ENCODE data around the gene ARMH1.
"Not testable (repeated sequence)": the region's sequence is repeated elsewhere in the genome, so short reads cannot be mapped to it uniquely, and the experiment has no call there.

Gene ARMH1

GRCh38 chr1:44660176-44660575 is 14.3 kb upstream of the ARMH1 start:
- H3K36me3 ChIP-seq, result no peaks in the 10 kb centered on the region
- H3K27ac ChIP-seq, result no peak overlapping the region
- no peaks in the 10 kb centered on the region for H3K9me3 ChIP-seq
- no peak overlapping the region for H3K4me3 ChIP-seq (ENCODE audit: low read depth in 1 of 2, low read length in 1 of 2)
- TF ChIP-seq CTCF (IDR thresholded peaks at IDR 0.05), result no peak
- no peaks in the 10 kb centered on the region for H3K27me3 ChIP-seq
- peaks cover 0 to 3% of the 10 kb centered on the region in 2 experiments for H3K4me1 ChIP-seq (ENCODE audit: control insufficient read depth in 1 of 2, insufficient read depth in 1 of 2, low read depth in 1 of 2, low read length in 1 of 2)

- Histone ChIP-seq H3K9me3 (no peaks in the 10 kb centered on the region), H3K27ac (no peak overlapping the region), H3K4me3 (ENCODE audit: low read depth in 1 of 2, low read length in 1 of 2) (no peak overlapping the region), H3K27me3 (no peaks in the 10 kb centered on the region), H3K4me1 (ENCODE audit: control insufficient read depth in 1 of 2, insufficient read depth in 1 of 2, low read depth in 1 of 2, low read length in 1 of 2) (peaks cover 0 to 3% of the 10 kb centered on the region in 2 experiments), H3K36me3 (no peaks in the 10 kb centered on the region)
- TF ChIP-seq CTCF (IDR thresholded peaks at IDR 0.05), result no peak
Measured at GRCh38 chr1:44661781-44662682, 12.5 kb upstream of the ARMH1 start.

GRCh38 chr1:44662683-44663030 is 11.9 kb upstream of the ARMH1 start:
- H3K9me3 ChIP-seq, result no peaks in the 10 kb centered on the region
- no peaks in the 10 kb centered on the region for H3K36me3 ChIP-seq
- H3K27me3 ChIP-seq, result no peaks in the 10 kb centered on the region
- H3K4me1 ChIP-seq (ENCODE audit: control insufficient read depth in 1 of 2, insufficient read depth in 1 of 2, low read depth in 1 of 2, low read length in 1 of 2), result peaks cover 0 to 3% of the 10 kb centered on the region in 2 experiments
- no peak overlapping the region for H3K4me3 ChIP-seq (ENCODE audit: low read depth in 1 of 2, low read length in 1 of 2)
- TF ChIP-seq CTCF (IDR thresholded peaks at IDR 0.05), result no peak
- H3K27ac ChIP-seq, result no peak overlapping the region

GRCh38 chr1:44663417-44663816 is 11.1 kb upstream of the ARMH1 start:
- Histone ChIP-seq H3K9me3 (no peaks in the 10 kb centered on the region), H3K36me3 (no peaks in the 10 kb centered on the region), H3K4me1 (ENCODE audit: control insufficient read depth in 1 of 2, insufficient read depth in 1 of 2, low read depth in 1 of 2, low read length in 1 of 2) (peaks cover 0 to 3% of the 10 kb centered on the region in 2 experiments), H3K27me3 (no peaks in the 10 kb centered on the region), H3K27ac (no peak overlapping the region), H3K4me3 (ENCODE audit: low read depth in 1 of 2, low read length in 1 of 2) (no peak overlapping the region)
- no peak for TF ChIP-seq CTCF (IDR thresholded peaks at IDR 0.05)

- Histone ChIP-seq H3K9me3 (no peaks in the 10 kb centered on the region), H3K4me3 (ENCODE audit: low read depth in 1 of 2, low read length in 1 of 2) (no peak overlapping the region), H3K4me1 (ENCODE audit: control insufficient read depth in 1 of 2, insufficient read depth in 1 of 2, low read depth in 1 of 2, low read length in 1 of 2) (peaks cover 0 to 3% of the 10 kb centered on the region in 2 experiments), H3K27ac (no peak overlapping the region), H3K27me3 (no peaks in the 10 kb centered on the region), H3K36me3 (no peaks in the 10 kb centered on the region)
- TF ChIP-seq CTCF (IDR thresholded peaks at IDR 0.05), result no peak
Measured at GRCh38 chr1:44664730-44665370, 9.7 kb upstream of the ARMH1 start.

GRCh38 chr1:44666719-44667118 is 7.8 kb upstream of the ARMH1 start:
- not testable (repeated sequence) for H3K27me3 ChIP-seq; H3K4me3 ChIP-seq (ENCODE audit: low read depth in 1 of 2, low read length in 1 of 2); H3K27ac ChIP-seq; H3K36me3 ChIP-seq; H3K9me3 ChIP-seq; H3K4me1 ChIP-seq (ENCODE audit: control insufficient read depth in 1 of 2, insufficient read depth in 1 of 2, low read depth in 1 of 2, low read length in 1 of 2)
